ENCODE results near the gene ABI3. TPM values are rescaled to one million over a fixed set of nuclear protein-coding genes. Genes with fewer than 3 reads are reported as not detected.
A peak's percentile ranks its signal among the peaks of the same experiment; 100 is the strongest.

ABI3 gene
- total RNA-seq, 1 donor from 2014 or later = 32.8 TPM

- DNase-seq (ENCODE audit: low spot score) = no peak
- intact Hi-C loops (cut with micrococcal nuclease) = no loop called here
- no peak overlapping the region for H3K27ac Mint-ChIP-seq
- H3K4me1 Mint-ChIP-seq (ENCODE audit: low read depth) = no peaks in the 10 kb centered on the region
- no peaks in the 10 kb centered on the region for H3K9me3 Mint-ChIP-seq
- peaks cover 14% of the 10 kb centered on the region for H3K36me3 Mint-ChIP-seq (ENCODE audit: low read depth)
- H3K27me3 Mint-ChIP-seq (ENCODE audit: insufficient read depth) = no peaks in the 10 kb centered on the region
- no peak overlapping the region for H3K4me3 Mint-ChIP-seq
Measured at GRCh38 chr17:49201481-49201927, 9.0 kb upstream of the ABI3 start.

- DNase-seq (ENCODE audit: low spot score) = no peak
- no peak overlapping the region for H3K27ac Mint-ChIP-seq
- peaks cover 17% of the 10 kb centered on the region for H3K36me3 Mint-ChIP-seq (ENCODE audit: low read depth)
- no peaks in the 10 kb centered on the region for H3K27me3 Mint-ChIP-seq (ENCODE audit: insufficient read depth)
- intact Hi-C loops (cut with micrococcal nuclease) = no loop called here
- peaks cover 3% of the 10 kb centered on the region for H3K4me1 Mint-ChIP-seq (ENCODE audit: low read depth)
- no peaks in the 10 kb centered on the region for H3K9me3 Mint-ChIP-seq
- H3K4me3 Mint-ChIP-seq = no peak overlapping the region
Measured at GRCh38 chr17:49203796-49204195, 6.7 kb upstream of the ABI3 start.

GRCh38 chr17:49204516-49204915, 6.0 kb upstream of the ABI3 start:
- H3K4me3 Mint-ChIP-seq = no peak overlapping the region
- no peaks in the 10 kb centered on the region for H3K9me3 Mint-ChIP-seq
- peaks cover 10% of the 10 kb centered on the region for H3K4me1 Mint-ChIP-seq (ENCODE audit: low read depth)
- intact Hi-C loops (cut with micrococcal nuclease) = no loop called here
- DNase-seq (ENCODE audit: low spot score) = no peak
- peaks cover 17% of the 10 kb centered on the region for H3K36me3 Mint-ChIP-seq (ENCODE audit: low read depth)
- no peak overlapping the region for H3K27ac Mint-ChIP-seq
- H3K27me3 Mint-ChIP-seq (ENCODE audit: insufficient read depth) = no peaks in the 10 kb centered on the region

- Mint-ChIP-seq H3K27ac (peak overlapping the region; percentile 88), H3K36me3 (ENCODE audit: low read depth) (peaks cover 18% of the 10 kb centered on the region), H3K27me3 (ENCODE audit: insufficient read depth) (no peaks in the 10 kb centered on the region), H3K4me3 (peak overlapping the region; percentile 96), H3K4me1 (ENCODE audit: low read depth) (peaks cover 51% of the 10 kb centered on the region), H3K9me3 (no peaks in the 10 kb centered on the region)
- DNase-seq (ENCODE audit: low spot score) = no peak
- intact Hi-C loops (cut with micrococcal nuclease) = no loop called here
Measured at GRCh38 chr17:49209061-49209571, 1.4 kb upstream of the ABI3 start.

GRCh38 chr17:49213399-49213798, 2.9 kb downstream of the ABI3 start:
- Mint-ChIP-seq H3K27me3 (ENCODE audit: insufficient read depth) (no peaks in the 10 kb centered on the region), H3K9me3 (no peaks in the 10 kb centered on the region), H3K27ac (no peak overlapping the region), H3K36me3 (ENCODE audit: low read depth) (peaks cover 34% of the 10 kb centered on the region), H3K4me1 (ENCODE audit: low read depth) (peaks cover 89% of the 10 kb centered on the region), H3K4me3 (peak overlapping the region; percentile 96)
- no peak for DNase-seq (ENCODE audit: low spot score)
- intact Hi-C loops (cut with micrococcal nuclease) = loop anchor here (2.0 kb wide), 1 partner anchor 13 kb away; no protein-coding TSS in a partner anchor

GRCh38 chr17:49213847-49214246, 3.3 kb downstream of the ABI3 start:
- H3K27ac Mint-ChIP-seq = peak overlapping the region; percentile 56
- H3K27me3 Mint-ChIP-seq (ENCODE audit: insufficient read depth) = no peaks in the 10 kb centered on the region
- no peaks in the 10 kb centered on the region for H3K9me3 Mint-ChIP-seq
- intact Hi-C loops (cut with micrococcal nuclease) = loop anchor here (2.0 kb wide), 1 partner anchor 13 kb away; no protein-coding TSS in a partner anchor
- H3K4me3 Mint-ChIP-seq = peak overlapping the region; percentile 79
- no peak for DNase-seq (ENCODE audit: low spot score)
- peaks cover 35% of the 10 kb centered on the region for H3K36me3 Mint-ChIP-seq (ENCODE audit: low read depth)
- H3K4me1 Mint-ChIP-seq (ENCODE audit: low read depth) = peaks cover 90% of the 10 kb centered on the region

GRCh38 chr17:49214676-49215360, 4.3 kb downstream of the ABI3 start:
- no peak for DNase-seq (ENCODE audit: low spot score)
- Mint-ChIP-seq H3K4me1 (ENCODE audit: low read depth) (peaks cover 84% of the 10 kb centered on the region), H3K9me3 (no peaks in the 10 kb centered on the region), H3K27ac (peak overlapping the region; percentile 92), H3K4me3 (peak overlapping the region; percentile 79), H3K27me3 (ENCODE audit: insufficient read depth) (no peaks in the 10 kb centered on the region), H3K36me3 (ENCODE audit: low read depth) (peaks cover 38% of the 10 kb centered on the region)
- intact Hi-C loops (cut with micrococcal nuclease) = no loop called here

- DNase-seq (ENCODE audit: low spot score) = no peak
- intact Hi-C loops (cut with micrococcal nuclease) = no loop called here
- H3K4me1 Mint-ChIP-seq (ENCODE audit: low read depth) = peaks cover 69% of the 10 kb centered on the region
- peak overlapping the region; percentile 78 for H3K27ac Mint-ChIP-seq
- H3K9me3 Mint-ChIP-seq = no peaks in the 10 kb centered on the region
- H3K4me3 Mint-ChIP-seq = peak overlapping the region; percentile 71
- H3K36me3 Mint-ChIP-seq (ENCODE audit: low read depth) = peaks cover 40% of the 10 kb centered on the region
- H3K27me3 Mint-ChIP-seq (ENCODE audit: insufficient read depth) = no peaks in the 10 kb centered on the region
Measured at GRCh38 chr17:49216482-49216881, 6.0 kb downstream of the ABI3 start.

GRCh38 chr17:49216953-49217650, 6.6 kb downstream of the ABI3 start:
- Mint-ChIP-seq H3K4me1 (ENCODE audit: low read depth) (peaks cover 72% of the 10 kb centered on the region), H3K9me3 (no peaks in the 10 kb centered on the region), H3K36me3 (ENCODE audit: low read depth) (peaks cover 44% of the 10 kb centered on the region), H3K27me3 (ENCODE audit: insufficient read depth) (no peaks in the 10 kb centered on the region), H3K27ac (peak overlapping the region; percentile 75), H3K4me3 (peak overlapping the region; percentile 50)
- intact Hi-C loops (cut with micrococcal nuclease) = no loop called here
- DNase-seq (ENCODE audit: low spot score) = no peak

- intact Hi-C loops (cut with micrococcal nuclease) = loop anchor here (1.0 to 2.0 kb wide), 3 partner anchors 8 to 37 kb away; partner anchors contain the start of genes ABI3 and GNGT2
- H3K27me3 Mint-ChIP-seq (ENCODE audit: insufficient read depth) = no peaks in the 10 kb centered on the region
- peaks cover 72% of the 10 kb centered on the region for H3K4me1 Mint-ChIP-seq (ENCODE audit: low read depth)
- H3K27ac Mint-ChIP-seq = peak overlapping the region; percentile 82
- peak overlapping the region; percentile 82 for H3K4me3 Mint-ChIP-seq
- DNase-seq (ENCODE audit: low spot score) = peak; percentile 65
- H3K36me3 Mint-ChIP-seq (ENCODE audit: low read depth) = peaks cover 48% of the 10 kb centered on the region
- H3K9me3 Mint-ChIP-seq = no peaks in the 10 kb centered on the region
Measured at GRCh38 chr17:49217651-49218413, 7.3 kb downstream of the ABI3 start.

- H3K36me3 Mint-ChIP-seq (ENCODE audit: low read depth) = peaks cover 48% of the 10 kb centered on the region
- H3K9me3 Mint-ChIP-seq = no peaks in the 10 kb centered on the region
- intact Hi-C loops (cut with micrococcal nuclease) = loop anchor here (1.0 to 2.0 kb wide), 3 partner anchors 9 to 38 kb away; partner anchors contain the start of genes ABI3 and GNGT2
- H3K4me1 Mint-ChIP-seq (ENCODE audit: low read depth) = peaks cover 67% of the 10 kb centered on the region
- H3K4me3 Mint-ChIP-seq = peak overlapping the region; percentile 35
- no peaks in the 10 kb centered on the region for H3K27me3 Mint-ChIP-seq (ENCODE audit: insufficient read depth)
- peak; percentile 42 for DNase-seq (ENCODE audit: low spot score)
- H3K27ac Mint-ChIP-seq = peak overlapping the region; percentile 81
Measured at GRCh38 chr17:49218941-49219913, 8.7 kb downstream of the ABI3 start.
